ENCODE results near the gene ZMYND19. TPM values are rescaled to one million over a fixed set of nuclear protein-coding genes. Genes with fewer than 3 reads are reported as not detected.
"Not testable (repeated sequence)": the region's sequence is repeated elsewhere in the genome, so short reads cannot be mapped to it uniquely, and the experiment has no call there.

The ZMYND19 gene
- total RNA-seq, 2 donors from 2014 or later = 6.6 to 8.8 TPM

DNA sequence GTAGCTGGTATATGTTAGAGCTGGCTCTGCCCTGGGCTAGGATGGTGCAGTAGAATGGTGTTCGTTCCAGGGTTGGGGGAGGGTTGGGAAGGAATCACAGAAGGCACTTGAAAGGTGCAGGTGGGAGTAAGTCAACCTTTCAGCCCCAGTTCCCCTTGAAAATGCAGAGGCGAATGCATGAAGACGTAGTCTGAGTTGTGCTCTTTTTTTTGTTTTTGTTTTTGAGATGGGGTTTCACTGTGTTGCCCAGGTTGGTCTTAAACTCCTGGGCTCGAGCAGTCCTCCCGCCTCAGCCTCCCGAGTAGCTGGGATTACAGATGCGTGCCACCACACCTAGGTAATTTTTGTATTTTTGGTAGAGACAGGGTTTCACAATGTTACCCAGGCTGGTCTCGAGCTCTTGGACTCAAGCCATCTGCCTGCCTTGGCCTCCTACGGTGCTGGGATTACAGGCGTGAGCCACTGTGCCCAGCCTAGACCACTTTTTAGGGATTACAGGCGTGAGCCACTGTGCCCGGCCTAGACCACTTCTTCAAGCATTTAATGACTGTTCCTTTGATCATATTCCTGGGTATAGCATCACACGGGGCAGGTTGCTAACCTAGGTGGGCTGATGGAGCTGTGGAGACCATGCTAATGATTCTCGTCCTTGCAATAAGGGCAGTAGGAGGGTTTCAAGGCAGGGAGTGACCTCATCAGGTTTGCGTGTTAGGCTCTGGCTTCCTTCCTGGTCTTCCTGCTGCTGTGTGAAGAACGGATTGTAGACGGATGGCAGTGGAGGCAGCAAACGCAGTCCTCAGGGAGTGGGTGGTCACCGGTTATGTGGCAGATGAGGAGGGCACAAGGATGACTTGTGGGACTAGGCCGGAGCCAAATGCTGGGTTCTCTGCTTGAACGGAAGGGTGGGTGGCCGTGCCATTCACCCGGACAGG, 42.2 kb upstream of the ZMYND19 start:
- no peak overlapping the region for H3K4me3 ChIP-seq
- intact Hi-C loops (cut with DNase I) = no loop called here
- WGBS, 2 donors = 77 to 86% methylated on average over 20 to 23 of the region's 23 CpGs
- ATAC-seq (no peak), DNase-seq (no peak)
- no peak overlapping the region for H3K27ac ChIP-seq
- TF ChIP-seq, protein P1, sequence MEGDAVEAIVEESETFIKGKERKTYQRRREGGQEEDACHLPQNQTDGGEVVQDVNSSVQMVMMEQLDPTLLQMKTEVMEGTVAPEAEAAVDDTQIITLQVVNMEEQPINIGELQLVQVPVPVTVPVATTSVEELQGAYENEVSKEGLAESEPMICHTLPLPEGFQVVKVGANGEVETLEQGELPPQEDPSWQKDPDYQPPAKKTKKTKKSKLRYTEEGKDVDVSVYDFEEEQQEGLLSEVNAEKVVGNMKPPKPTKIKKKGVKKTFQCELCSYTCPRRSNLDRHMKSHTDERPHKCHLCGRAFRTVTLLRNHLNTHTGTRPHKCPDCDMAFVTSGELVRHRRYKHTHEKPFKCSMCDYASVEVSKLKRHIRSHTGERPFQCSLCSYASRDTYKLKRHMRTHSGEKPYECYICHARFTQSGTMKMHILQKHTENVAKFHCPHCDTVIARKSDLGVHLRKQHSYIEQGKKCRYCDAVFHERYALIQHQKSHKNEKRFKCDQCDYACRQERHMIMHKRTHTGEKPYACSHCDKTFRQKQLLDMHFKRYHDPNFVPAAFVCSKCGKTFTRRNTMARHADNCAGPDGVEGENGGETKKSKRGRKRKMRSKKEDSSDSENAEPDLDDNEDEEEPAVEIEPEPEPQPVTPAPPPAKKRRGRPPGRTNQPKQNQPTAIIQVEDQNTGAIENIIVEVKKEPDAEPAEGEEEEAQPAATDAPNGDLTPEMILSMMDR (IDR thresholded peaks at IDR 0.05) = no peak
- TF ChIP-seq POLR2A (IDR thresholded peaks at IDR 0.05) = no peak
- H3K4me1 ChIP-seq = peaks cover 18% of the 10 kb centered on the region
- H3K9me3 ChIP-seq = no peaks in the 10 kb centered on the region
- no peaks in the 10 kb centered on the region for H3K36me3 ChIP-seq (replicated peaks in 1 of 2; ENCODE audit: insufficient read depth in 1 of 2, low read depth in 2 of 2)
- H3K27me3 ChIP-seq = no peaks in the 10 kb centered on the region

DNA sequence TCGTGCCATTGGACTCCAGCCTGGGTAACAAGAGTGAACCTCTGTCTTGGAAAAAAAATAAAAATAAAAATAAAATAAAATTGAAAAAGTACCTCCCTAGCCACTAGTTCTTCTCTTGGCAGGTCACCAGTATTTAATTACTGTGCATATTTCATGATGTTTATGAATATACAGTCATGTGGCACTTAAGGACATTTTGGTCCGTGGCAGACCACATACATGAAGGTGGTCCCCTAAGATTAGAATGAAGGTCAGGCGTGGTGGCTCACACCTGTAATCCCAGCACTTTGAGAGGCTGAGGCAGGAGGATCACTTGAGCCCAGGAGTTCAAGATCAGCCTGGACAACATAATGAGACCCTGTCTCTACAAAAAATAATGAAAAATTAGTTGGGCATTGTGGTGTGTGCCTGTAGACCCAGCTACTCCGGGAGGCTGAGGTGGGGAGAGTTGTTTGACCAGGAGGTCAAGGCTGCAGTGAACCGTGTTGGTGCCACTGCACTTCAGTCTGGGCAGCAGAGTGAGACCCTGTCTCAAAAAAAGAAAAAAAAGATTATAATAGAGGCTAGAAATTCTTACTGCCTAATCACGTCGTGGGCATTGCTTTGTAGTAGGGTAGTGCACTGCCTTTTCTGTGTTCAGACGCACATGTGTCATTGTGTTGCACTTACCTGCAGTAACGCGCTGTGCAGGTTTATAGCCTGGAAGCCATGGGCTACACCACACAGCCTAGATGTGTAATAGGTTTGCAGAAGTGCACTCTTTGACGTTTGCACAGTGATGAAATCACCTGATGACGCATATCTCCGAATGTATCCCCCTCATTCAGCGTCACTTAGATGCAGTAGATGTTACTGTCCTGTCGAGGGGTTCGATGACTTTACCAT, 41.3 kb upstream of the ZMYND19 start:
- TF ChIP-seq POLR2A (IDR thresholded peaks at IDR 0.05) = no peak
- TF ChIP-seq, protein P1 (IDR thresholded peaks at IDR 0.05) = no peak
- Histone ChIP-seq H3K4me1 (peaks cover 18% of the 10 kb centered on the region), H3K9me3 (no peaks in the 10 kb centered on the region), H3K4me3 (no peak overlapping the region), H3K36me3 (replicated peaks in 1 of 2; ENCODE audit: insufficient read depth in 1 of 2, low read depth in 2 of 2) (no peaks in the 10 kb centered on the region), H3K27me3 (no peaks in the 10 kb centered on the region), H3K27ac (no peak overlapping the region)
- 83 to 88% methylated on average over 16 of the region's 16 CpGs for WGBS, 2 donors
- intact Hi-C loops (cut with DNase I) = no loop called here
- DNase-seq (no peak), ATAC-seq (no peak)

DNA sequence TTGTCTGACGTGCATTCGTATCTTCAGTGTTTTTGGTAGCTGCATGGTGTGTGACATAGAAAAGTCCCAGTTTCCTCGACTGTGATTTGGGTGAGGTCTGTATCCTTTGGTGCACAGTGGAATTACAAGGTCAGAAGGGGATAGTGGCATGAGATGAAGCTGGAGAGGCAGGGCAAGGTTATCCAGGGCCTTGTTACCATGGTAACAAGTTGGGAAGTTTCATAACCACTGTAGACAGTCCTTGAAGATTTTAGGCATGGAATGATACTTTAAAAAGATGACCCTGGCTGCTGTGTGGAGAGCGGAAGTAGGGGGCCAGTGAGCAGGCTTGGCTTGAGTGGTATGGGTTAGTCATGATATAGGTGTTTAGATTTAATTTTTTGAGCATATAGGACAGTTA, 40.4 kb upstream of the ZMYND19 start:
- H3K9me3 ChIP-seq = no peaks in the 10 kb centered on the region
- no peak overlapping the region for H3K4me3 ChIP-seq
- H3K27me3 ChIP-seq = no peaks in the 10 kb centered on the region
- no peak for DNase-seq
- intact Hi-C loops (cut with DNase I) = no loop called here
- TF ChIP-seq POLR2A (IDR thresholded peaks at IDR 0.05) = no peak
- TF ChIP-seq, protein P1 (IDR thresholded peaks at IDR 0.05) = no peak
- H3K4me1 ChIP-seq = peaks cover 18% of the 10 kb centered on the region
- WGBS, 2 donors = 53 to 58% methylated on average over 4 of the region's 4 CpGs
- H3K27ac ChIP-seq = no peak overlapping the region
- no peak for ATAC-seq
- no peaks in the 10 kb centered on the region for H3K36me3 ChIP-seq (replicated peaks in 1 of 2; ENCODE audit: insufficient read depth in 1 of 2, low read depth in 2 of 2)

DNA sequence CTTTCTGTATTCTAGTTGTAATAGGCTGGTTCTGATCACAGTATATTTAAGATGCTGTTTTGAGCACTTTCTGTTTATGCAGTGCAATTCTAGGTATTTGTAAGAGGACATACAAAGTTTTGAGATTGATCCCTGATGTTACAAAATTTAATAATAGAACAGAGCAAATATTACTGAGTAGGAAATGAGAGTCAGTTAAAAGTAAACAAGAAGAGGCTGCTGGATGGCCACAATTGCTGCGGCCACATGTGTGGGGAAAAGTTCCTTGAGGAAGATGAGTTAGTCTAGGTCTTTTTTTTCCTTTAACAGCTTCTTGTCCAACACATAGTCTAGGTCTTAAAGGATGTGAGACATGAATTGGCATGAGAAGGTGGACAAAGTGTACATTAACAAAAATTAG, 39.8 kb upstream of the ZMYND19 start:
- H3K27ac ChIP-seq = no peak overlapping the region
- 26 to 43% methylated on average over 1 of the region's 1 CpG for WGBS, 2 donors
- H3K4me3 ChIP-seq = no peak overlapping the region
- no peaks in the 10 kb centered on the region for H3K9me3 ChIP-seq
- peaks cover 18% of the 10 kb centered on the region for H3K4me1 ChIP-seq
- ATAC-seq = no peak
- no peaks in the 10 kb centered on the region for H3K27me3 ChIP-seq
- H3K36me3 ChIP-seq (replicated peaks in 1 of 2; ENCODE audit: insufficient read depth in 1 of 2, low read depth in 2 of 2) = no peaks in the 10 kb centered on the region
- TF ChIP-seq, protein P1 (IDR thresholded peaks at IDR 0.05) = no peak
- intact Hi-C loops (cut with DNase I) = no loop called here
- DNase-seq = no peak

DNA sequence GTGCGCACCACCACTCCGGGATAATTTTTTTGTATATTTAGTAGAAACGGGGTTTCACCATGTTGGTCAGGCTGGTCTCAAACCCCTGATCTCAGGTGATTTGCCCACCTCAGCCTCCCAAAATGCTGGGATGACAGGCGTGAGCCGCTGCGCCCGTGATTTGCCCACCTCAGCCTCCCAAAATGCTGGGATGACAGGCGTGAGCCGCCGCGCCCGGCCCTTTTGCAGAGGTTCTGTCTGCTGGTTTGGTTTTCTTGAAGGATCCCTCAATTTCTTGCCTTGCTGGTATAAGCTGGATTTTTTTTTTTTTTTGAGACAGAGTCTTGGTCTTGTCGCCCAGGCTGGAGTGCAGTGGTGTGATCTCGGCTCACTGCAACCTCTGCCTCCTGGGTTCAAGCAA, 37.1 kb upstream of the ZMYND19 start:
- ATAC-seq; H3K4me3 ChIP-seq; H3K36me3 ChIP-seq (replicated peaks in 1 of 2; ENCODE audit: insufficient read depth in 1 of 2, low read depth in 2 of 2); DNase-seq; H3K9me3 ChIP-seq; H3K27me3 ChIP-seq; intact Hi-C loops (cut with DNase I); H3K27ac ChIP-seq: not testable (repeated sequence)
- peaks cover 18% of the 10 kb centered on the region for H3K4me1 ChIP-seq
- WGBS, 2 donors = 94 to 97% methylated on average over 14 of the region's 14 CpGs
